ENCODE results near the gene HOXA2. TPM values are rescaled to one million over a fixed set of nuclear protein-coding genes. Genes with fewer than 3 reads are reported as not detected.

The HOXA2 gene
- total RNA-seq, 1 donor from 2014 or later: 0.30 TPM

DNA sequence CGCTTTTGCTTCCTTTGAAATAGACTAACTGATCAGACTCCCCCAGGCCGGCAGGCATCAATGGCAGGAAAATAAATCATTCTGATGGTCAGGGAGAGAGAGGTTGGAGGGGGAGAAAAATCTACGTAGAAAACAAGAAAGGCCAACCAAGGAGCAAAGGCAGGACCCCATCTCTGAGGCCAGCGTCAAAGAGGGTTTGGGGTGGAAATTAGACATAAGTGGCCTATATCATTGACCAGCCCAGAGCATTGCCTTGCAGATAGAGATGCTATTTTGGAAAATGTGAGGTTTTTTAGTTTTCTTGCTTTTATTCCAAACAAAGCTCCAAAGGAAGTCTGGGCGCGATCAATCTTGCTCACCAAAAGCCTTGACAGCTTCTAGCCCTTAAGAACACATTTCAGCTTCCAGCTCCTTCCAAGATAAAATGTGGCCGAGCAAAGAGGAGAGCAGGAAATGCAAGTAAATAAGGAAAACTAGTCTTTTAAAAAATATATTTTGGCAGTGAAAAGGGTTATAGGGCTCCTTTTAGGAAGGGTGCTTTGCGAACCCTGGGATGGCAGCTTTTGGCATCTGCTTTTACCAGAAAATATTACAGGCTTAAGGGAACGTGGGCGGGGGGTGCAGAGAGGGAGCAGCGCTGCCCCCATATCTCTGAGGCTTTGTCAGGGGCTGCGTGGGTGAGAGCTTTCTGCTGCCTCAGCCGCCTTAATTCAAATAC, 2.0 kb upstream of the HOXA2 start:
- intact Hi-C loops (cut with DNase I): loop anchor here (10.0 kb wide), 1 partner anchor 900 kb away; the partner anchor contains the start of genes CBX3 and HNRNPA2B1
- DNase-seq (ENCODE audit: low spot score): no peak

DNA sequence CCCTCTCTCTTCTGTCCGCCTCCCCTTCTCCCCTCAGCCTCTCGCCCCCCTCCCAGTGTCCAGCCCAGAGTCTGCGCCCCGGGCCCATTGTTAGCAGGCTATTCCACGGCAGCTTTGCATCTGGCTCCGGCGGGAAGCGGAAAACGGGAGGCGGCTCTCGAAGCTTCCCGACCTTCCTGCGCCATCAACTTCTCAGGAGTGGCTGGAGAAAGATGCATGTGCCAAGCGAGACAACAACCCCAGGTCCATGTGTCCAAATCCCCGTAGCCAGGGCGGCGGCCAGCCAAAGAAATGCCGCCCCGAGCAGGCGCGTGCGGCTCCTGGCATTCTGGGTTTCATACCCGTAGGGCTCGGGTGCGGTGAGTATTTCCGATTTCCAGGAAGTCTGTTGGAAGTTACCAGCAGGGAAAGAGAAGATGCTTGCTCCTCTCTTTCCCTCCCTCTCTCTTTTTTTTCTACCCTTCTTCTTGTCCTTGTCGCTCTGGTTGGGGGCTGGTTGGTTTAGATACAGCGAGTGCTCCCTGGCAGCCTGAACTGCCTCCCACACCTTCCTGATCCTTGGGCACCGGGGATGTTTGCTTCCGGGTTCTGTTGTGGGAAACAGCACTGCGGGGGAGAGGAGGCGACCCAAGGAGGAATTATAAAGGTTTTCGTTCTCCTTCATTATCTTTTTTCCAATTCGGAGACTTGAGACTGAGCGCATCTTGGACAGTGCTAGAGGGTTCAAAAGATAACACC, 1.2 kb upstream of the HOXA2 start:
- no peak for DNase-seq (ENCODE audit: low spot score)
- intact Hi-C loops (cut with DNase I): loop anchor here (10.0 kb wide), 1 partner anchor 899 kb away; the partner anchor contains the start of genes CBX3 and HNRNPA2B1

DNA sequence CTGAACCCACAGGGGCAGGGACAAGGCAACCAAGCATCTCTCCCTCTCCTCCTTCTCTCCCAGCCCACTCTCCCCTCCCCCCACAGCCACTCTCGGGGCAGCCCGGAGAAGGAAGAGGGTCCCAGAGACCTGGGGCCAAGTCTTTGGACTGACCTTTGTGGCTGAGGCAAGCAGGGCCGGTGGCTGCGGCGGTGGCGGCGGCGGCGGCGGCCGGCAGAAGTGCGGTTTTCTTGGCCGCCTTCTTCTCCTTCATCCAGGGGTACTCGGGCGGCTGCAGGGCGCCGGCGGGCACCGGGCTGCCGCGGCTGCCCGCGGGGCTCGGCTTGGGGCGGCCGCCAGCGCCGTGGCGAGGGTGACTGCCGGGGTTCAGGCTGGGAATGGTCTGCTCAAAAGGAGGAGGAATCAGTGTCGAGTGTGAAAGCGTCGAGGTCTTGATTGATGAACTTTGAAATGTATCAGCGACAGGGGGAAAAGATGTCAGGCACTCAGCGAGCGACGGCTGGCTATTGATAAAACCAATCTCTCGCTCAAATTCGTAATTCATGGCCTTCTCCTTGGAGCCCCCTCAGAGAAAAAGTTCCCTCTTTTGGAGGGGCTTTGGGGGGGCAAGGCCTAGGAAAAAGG, 414 bp downstream of the HOXA2 start:
- intact Hi-C loops (cut with DNase I): loop anchor here (10.0 kb wide), 1 partner anchor 897 kb away; the partner anchor contains the start of genes CBX3 and HNRNPA2B1
- no peak for DNase-seq (ENCODE audit: low spot score)

DNA sequence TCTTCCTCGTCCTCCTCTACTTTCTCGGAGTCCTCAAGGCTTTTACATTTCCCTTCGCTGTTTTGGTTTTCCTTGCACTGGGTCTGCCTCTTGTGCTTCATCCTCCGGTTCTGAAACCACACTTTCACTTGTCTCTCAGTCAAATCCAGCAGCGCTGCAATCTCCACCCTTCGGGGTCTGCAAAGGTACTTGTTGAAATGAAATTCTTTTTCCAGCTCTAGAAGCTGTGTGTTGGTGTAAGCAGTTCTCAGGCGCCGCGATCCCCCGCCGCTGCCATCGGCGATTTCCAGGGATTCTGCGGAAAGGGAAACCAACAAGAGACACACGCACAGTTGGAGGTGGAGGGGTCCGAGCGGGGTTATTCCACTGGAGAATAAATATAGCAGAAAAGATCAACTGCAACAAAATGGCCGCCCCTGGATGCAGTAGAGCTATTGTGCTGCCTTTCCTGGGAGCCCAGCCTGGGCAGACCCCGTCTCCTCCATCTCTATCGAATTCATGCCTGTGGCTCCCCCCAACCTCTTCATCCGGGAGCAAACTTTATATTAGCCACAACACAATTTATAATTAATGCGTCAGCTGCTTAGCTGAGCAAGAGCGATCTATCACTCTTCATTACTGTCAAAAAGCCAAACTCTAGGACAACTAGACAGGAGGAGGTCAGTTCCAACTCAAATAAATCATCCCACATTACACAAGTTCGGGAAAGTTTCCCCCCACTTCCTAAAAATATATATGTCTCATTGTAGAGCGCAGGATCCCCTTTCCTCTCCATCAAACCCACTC, 1.1 kb downstream of the HOXA2 start:
- DNase-seq (ENCODE audit: low spot score): no peak
- intact Hi-C loops (cut with DNase I): loop anchor here (10.0 kb wide), 1 partner anchor 897 kb away; the partner anchor contains the start of genes CBX3 and HNRNPA2B1

DNA sequence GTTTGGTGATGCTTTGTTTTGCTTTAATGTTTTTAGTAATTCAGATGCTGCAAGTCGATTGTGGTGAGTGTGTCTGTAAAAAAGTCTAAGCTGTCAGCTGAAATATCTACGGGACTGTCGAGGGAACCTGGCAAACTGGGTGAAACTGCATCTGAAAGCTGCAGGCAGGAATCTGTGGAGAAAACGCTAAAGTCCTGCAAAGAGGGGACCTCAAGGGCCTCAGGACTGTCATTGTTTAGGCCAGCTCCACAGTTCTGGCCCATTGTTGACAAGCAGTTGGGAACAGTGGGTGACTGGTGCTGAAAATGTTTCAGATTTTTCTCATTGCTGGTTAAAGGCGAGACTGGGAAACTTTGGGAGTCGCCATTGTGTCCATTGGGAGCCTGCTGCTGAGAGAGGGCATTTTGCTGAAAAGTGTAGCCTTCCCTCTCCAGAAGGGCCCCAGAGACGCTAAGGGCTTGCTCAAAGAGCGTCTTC, 1.8 kb downstream of the HOXA2 start:
- intact Hi-C loops (cut with DNase I): loop anchor here (10.0 kb wide), 1 partner anchor 896 kb away; the partner anchor contains the start of genes CBX3 and HNRNPA2B1

DNA sequence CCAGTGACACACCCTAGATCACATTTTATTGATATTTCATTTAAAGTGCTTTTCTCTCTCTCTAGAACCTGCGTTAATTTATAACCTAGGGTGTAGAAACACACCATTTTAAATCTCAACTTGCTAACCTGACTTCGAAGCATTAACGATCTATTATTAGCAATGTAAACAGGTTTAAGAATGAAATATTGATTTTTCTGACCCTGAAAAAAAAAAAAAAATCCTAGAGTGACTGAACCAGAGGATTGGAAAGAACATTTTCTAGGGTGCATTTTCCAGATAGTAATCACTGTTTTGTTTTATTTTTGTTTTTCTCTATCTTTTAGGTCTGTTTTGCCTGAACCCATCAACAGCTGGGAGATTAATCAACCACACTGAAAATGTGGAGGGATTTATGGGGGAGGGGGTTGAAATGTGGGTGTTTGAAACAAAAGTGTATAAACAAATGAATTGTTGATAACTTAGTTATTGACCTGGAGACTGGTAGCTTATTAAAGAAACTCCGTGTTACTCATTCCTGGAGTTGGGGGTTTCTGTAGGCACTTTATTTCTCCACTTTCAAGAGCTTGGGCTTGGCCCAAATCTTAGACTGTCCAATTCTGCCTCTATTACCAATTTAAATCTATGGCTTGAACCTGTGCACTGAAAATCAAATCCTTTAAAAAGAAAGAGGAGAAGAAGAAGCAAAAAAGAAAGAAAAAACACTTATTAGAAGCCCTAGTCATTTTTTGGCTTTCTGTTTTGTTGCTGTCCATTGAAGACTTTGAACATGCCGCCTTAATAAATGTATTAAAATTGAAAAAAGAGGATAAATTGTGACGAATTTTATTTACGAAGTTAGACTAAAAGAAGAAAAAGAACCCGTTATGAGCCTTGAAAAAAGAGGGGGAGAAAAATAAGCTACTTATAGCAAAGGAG, 2.8 kb downstream of the HOXA2 start:
- DNase-seq (ENCODE audit: low spot score): no peak
- intact Hi-C loops (cut with DNase I): loop anchor here (10.0 kb wide), 1 partner anchor 895 kb away; the partner anchor contains the start of genes CBX3 and HNRNPA2B1

More for the DNA sequence above, 1.8 kb downstream of the HOXA2 start:
- DNase-seq (ENCODE audit: low spot score): no peak

DNA sequence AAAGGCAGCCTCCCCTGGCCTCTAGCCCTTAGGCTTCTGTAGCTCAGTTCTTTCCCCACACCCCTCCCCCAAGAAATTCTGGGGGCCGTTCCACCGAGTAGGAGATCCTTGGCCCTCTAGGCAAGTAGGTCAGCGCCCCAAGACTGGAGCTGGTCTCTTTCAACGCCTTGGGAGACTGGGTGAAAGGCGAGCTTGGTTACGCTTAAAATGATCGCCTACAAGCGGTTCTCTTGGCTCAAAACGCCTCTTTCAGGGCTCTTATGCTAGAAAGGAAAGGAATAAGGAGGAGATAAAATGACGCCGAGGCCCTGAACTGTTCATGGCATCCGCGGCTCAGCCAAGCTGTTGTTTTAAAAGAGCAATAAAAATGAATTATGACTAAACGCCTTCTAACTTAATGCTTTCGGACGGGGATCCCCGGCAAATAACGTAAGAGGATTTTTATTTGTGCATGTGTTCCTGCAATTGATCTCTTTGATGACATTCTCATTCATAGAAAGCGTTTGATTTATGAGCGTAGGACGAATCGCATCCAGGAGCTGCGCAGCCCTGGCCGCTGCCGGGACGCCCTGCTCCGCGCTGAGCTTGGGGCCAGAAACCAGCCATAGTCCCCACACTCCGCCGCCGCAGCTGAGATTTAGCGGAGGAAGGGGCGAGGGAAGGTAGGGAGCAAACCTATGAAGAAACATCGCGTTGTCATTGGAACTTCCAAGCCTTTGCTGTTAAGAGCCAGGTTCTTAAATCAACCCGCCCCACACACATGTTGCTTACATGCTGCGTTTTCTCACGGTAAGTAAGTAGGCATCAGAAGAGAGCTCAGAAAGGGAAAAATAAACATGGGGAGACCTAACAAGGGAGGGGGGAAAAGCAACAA, 3.7 kb downstream of the HOXA2 start:
- intact Hi-C loops (cut with DNase I): no loop called here
- DNase-seq (ENCODE audit: low spot score): no peak

DNA sequence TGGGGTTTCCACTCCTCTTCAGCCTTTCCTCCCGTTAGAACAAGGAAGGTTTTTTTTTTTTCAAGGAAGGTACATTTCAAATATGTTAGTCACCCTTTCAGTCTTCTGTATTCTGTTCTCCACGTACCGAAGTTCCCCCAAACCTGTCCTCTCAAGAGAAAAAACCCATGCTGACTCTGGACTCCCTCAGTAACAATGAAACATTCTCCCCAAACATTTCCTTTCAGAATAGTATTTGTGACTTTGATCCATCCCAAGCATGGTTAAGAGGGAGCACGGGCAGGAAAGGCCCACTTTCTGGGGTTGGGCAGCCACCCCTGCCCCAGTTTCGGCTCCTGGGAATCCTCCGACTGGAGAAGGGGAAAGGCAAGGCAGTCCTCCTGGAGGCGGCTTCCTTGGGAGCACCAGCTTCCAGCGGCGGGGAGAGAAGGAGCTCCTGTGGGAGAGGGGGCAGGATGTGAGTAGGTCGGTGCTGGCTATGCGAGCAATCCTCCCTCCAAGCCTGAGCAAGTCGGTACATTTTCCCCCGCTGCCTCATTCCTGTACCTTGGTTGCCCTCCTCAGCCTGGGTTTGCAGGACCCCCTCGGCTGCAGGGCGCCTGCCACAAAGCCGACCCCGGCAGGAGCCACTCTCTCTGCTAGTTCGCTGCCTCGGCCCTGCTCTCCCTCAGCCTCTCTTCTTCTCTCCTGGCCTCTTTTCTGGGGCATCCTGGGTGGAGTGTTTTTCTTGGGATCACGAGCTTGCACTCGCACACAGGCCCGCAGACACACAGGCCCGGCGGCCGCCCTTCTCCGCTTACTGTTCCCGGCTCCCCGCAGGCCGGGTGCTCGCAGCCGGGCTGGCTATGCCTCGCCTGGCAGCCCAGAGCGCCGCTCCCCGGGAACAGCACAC, 4.6 kb downstream of the HOXA2 start:
- intact Hi-C loops (cut with DNase I): no loop called here
- DNase-seq (ENCODE audit: low spot score): no peak

DNA sequence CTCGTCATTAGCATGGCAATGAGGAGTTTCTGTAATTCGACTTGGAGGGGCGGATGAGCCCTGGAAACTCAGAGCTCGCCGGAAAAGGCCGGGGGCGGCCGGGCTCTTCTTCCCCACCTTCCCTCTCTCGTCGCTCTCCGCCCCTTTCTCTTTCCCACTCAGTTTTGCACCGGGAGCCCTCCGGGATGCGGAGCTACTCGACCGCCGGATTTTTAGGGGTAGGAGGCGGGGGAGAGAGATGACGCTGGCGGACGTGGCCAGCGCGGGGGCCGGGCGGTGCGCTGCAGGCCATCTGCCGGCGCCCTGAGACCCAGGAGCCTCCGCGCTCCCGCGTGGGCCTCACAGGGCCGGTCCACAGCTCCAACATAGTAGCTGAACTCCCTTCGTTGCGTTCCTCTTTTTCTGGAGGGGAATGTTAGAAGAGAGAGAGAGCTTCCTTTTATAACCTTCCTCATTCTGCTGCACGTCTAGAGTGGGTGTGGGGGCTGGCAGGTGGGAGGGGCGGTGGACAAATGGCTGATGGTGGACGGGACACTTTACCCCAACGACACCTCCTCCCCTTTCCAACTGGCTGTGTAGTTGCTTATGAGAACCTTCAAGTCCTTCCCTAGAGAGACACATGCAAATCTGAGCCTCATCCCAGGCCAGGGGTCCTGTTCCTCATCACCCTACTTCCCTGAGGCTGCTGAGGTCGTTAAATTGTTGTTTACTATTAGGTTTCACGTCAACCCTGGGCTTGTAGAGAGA, 5.5 kb downstream of the HOXA2 start:
- intact Hi-C loops (cut with DNase I): no loop called here
- no peak for DNase-seq (ENCODE audit: low spot score)

DNA sequence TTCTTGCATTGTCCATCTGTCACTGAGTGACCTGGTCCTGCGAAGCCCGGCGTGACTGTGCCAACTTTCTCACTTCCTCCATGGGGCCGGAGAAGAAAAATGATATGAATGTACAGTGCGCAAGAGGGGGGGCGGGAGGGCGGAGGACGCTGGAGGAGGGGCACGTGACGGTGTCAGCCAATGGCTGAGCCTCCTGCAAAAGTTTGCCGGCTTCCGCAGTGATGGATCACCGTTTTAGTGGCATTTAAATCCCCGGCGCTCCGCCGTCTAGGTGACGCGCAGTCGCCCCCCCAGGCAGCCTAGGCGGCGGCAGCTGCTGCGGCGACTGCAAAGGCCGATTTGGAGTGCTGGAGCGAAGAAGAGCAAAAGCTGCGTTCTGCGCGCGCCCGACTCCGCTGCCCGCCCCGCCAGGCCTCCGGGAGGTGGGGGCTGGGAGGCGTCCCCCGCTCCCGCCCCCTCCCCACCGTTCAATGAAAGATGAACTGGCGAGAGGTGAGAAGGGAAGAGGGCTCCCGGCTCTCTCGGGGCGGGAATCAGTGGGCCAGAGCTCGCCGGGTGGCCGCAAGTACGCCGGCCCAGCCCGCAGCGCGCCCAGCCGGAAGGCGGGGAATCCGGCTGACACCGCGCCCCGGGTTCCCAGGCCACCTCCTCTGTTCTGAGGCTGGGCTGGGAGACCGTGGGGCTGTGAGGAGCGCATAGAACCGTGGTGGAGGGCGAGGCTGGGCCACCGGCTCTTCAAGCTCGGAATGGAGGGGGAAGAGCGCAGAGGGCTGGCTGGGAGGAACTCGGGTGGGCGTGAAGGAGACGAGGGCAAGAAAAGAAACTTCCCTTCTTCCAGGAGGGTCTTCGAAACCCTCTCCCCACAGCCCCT, 6.4 kb downstream of the HOXA2 start, which contains the start of gene HOXA1:
TSS of gene HOXA1 (minus strand) at position 104 of the 871 bp plus-strand sequence. CDS start at position 16, 88 bp downstream.
- DNase-seq (ENCODE audit: low spot score): peak; percentile 89
- intact Hi-C loops (cut with DNase I): no loop called here

DNA sequence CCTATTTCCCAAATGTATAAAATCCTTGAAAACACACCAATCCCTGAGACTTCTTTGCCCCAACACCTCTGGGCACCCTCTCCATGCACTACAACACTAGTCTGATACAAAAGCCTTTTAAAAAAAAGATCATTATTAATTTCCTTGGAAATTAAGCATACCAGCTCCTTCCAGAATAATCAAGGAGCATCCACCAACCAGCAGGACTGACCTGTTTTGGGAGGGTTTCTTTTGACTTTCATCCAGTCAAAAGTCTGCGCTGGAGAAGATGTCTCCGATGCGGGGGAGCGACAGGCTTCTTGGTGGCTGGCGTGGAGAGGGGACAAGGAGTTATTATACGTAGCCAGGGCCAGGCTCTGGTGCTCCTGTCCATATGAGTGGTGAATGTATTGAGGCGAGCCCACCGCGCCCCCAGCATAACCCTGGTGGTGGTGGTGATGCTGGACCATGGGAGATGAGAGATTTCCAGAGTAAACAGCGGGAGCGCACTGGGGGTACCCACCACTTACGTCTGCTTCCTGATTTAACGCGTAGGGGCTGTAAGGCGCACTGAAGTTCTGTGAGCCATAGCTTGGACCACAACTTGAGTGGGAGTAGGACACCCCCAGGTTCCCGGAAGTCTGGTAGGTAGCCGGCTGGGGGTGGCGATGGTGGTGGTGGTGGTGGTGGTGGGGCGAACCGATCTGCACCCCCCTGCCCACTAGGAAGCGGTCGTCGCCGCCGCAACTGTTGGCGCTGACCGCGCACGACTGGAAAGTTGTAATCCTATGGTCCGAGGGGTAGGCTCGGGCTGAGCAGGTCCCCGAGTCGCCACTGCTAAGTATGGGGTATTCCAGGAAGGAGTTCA, 7.2 kb downstream of the HOXA2 start:
- intact Hi-C loops (cut with DNase I): no loop called here
- DNase-seq (ENCODE audit: low spot score): no peak

DNA sequence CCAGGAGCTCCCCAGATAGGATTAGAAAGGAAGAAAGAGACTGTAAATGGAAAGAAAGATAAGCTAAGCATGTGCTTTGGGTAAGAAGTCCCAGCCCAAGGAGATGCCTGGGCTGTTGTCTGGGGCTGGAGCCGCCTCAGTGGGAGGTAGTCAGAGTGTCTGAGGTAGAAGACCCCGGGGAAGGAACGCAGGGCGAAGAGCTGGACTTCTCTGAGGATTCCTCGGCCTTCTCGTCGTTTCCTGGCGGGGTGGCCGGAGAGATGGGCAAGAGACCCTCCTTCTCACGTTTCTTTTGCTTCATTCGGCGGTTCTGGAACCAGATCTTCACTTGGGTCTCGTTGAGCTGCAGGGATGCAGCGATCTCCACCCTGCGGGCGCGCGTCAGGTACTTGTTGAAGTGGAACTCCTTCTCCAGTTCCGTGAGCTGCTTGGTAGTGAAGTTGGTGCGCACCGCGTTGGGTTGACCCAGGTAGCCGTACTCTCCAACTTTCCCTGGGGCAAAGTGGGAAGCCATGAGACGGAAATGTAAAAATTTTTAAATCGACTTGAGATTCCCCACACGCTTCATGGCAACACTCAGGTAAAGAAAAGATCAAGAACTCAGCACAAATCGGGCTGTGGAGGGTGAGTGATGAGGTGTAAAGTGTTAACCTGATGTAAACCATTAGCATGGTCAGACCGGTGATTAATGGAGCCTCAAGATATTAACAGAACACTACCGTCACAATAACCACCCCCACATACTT, 8.0 kb downstream of the HOXA2 start:
- DNase-seq (ENCODE audit: low spot score): no peak
- intact Hi-C loops (cut with DNase I): no loop called here
